HG02970 (cell line): ENCODE results near the gene PFKP.

Source experiments
- ATAC-seq: cut with Tn5 transposase; IDR thresholded peaks from one replicate; pipeline ENCODE4 v1.9.1; 2021; ENCODE audit warnings: mild to moderate bottlenecking, moderate library complexity, moderate number of reproducible peaks; ENCODE audit not compliant: unreplicated experiment, low FRiP score

The PFKP gene

GRCh38 chr10:3128379-3129130 is 61.2 kb downstream of the PFKP start:
- no peak for ATAC-seq

GRCh38 chr10:3129581-3130340 is 62.4 kb downstream of the PFKP start:
- ATAC-seq: no peak

- ATAC-seq: no peak
These were observed 63.8 kb downstream of the PFKP start for GRCh38 chr10:3131098-3131497.

- ATAC-seq: no peak
These were observed 65.0 kb downstream of the PFKP start for GRCh38 chr10:3132036-3133025.

GRCh38 chr10:3133948-3134347 is 66.6 kb downstream of the PFKP start:
- no peak for ATAC-seq

GRCh38 chr10:3135006-3135405 is 67.7 kb downstream of the PFKP start:
- no peak for ATAC-seq

- ATAC-seq: no peak
These were observed 69.0 kb downstream of the PFKP start for GRCh38 chr10:3136336-3136735.

- ATAC-seq: no peak
These were observed 69.6 kb downstream of the PFKP start for GRCh38 chr10:3136763-3137611.

- ATAC-seq: no peak
These were observed 70.8 kb downstream of the PFKP start for GRCh38 chr10:3137958-3138726.

- ATAC-seq: no peak
These were observed 72.0 kb downstream of the PFKP start for GRCh38 chr10:3139216-3139910.

GRCh38 chr10:3140280-3140679 is 72.9 kb downstream of the PFKP start:
- no peak for ATAC-seq

- ATAC-seq: no peak
These were observed 74.1 kb downstream of the PFKP start for GRCh38 chr10:3141351-3142005.

- ATAC-seq: no peak
These were observed 75.0 kb downstream of the PFKP start for GRCh38 chr10:3142146-3142875.

GRCh38 chr10:3143366-3143765 is 76.0 kb downstream of the PFKP start:
- ATAC-seq: no peak

GRCh38 chr10:3143791-3144434 is 76.6 kb downstream of the PFKP start:
- no peak for ATAC-seq

- ATAC-seq: no peak
These were observed 78.0 kb downstream of the PFKP start for GRCh38 chr10:3145366-3145765.

GRCh38 chr10:3146289-3146688 is 78.9 kb downstream of the PFKP start:
- ATAC-seq: no peak
